DOHH2 (cell line): ENCODE measurements around the gene PRMT3.

Source experiments
- CTCF ChIP-seq: fragments of 200-600 bp; sonication (generic); IDR thresholded peaks from one replicate; pipeline ENCODE4 v1.5.1; 2014; ENCODE audit warnings: antibody characterized with exemption, mild to moderate bottlenecking, low read depth, low read length; ENCODE audit not compliant: poor library complexity, severe bottlenecking
- EZH2phosphoT487 ChIP-seq: fragments of 200-600 bp; sonication (generic); IDR thresholded peaks from 2 replicates; pipeline ENCODE4 v1.6.1; 2017; ENCODE audit warnings: borderline replicate concordance, mild to moderate bottlenecking, antibody characterized with exemption, low read length, moderate library complexity, mixed read lengths

- TF ChIP-seq CTCF (no peak), EZH2phosphoT487 (no peak)
Observed at GRCh38 chr11:20555783-20556182, 168.3 kb downstream of the PRMT3 start.
